Limb (tissue), 2 donors: ENCODE data around the gene MED22.

ENCODE experiments used
- DNase-seq, 2 donors: peaks; one replicate each; pipeline ENCODE4 v3.0.0-alpha.2; 2016; ENCODE audit errors: extremely low spot score in 2 of 2

MED22 gene

GRCh38 chr9:133375724-133376654, 28.1 kb upstream of the MED22 start, which contains the start of the genes STKLD1 and SURF4:
TSS of gene STKLD1 (plus strand) at chr9:133376366. CDS start at chr9:133376474, 108 bp downstream.
TSS of gene SURF4 (minus strand) at chr9:133376060. CDS start at chr9:133375969, 91 bp downstream.
- peak; percentile 97 to 98 for DNase-seq

DNA sequence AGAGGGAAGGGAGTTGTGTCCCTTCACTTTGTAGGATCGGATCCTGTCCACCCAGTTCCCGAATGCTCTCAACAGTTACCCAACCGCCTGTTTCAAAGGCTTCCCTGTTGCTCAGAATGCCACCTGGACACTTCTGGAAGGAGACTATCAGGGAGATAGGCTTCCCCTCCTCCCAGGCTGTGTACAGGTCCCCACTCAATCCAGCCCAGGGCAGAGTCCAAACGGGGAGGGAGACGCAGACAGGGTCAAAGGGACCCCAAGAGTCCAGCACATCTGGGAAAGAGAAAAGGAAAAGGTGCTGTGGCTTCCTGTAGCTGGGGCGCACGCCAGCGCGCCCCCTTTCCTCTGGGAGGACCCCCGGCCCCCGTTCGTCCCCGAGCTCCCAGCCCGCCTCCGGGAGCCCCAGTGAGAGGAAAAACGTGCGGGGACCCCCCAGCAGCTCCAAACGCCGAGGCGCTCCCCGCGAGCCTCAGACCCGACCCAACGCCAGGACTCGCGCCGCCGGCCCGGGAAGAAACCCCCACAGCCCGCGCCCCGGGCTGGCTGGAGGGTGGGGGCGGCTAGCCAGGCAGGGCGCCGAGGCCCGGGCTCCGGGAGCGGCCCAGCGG, 27.3 kb upstream of the MED22 start:
- peak in 1 of 2 donors; percentile 7 for DNase-seq

- no peak for DNase-seq
Observed at GRCh38 chr9:133374612-133375115, 26.7 kb upstream of the MED22 start.

- no peak for DNase-seq
Observed at GRCh38 chr9:133372144-133372543, 24.2 kb upstream of the MED22 start.

DNA sequence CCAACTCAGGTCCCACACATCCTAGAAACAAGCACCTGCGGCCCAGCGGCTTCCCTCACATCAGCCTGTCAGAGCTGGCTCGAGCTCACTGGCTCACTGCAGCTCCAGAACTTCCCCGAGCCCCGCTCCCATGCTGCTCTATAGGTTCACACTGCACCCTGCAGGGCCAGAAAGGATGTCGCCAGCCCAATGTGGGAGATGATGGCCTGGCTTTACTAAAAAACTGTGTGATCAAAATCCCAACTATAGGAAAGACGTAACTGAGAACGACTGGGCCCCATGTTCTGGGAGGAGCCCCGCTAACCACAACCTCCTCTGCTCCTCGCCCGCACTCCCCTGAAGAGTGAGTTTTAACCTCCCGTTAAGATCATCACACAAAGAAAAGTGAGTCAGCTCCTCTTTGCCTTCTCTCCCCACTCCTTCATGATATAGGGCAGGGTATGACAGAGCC, 23.4 kb upstream of the MED22 start:
- no peak for DNase-seq

- DNase-seq = no peak
Observed at GRCh38 chr9:133370685-133371084, 22.8 kb upstream of the MED22 start.

GRCh38 chr9:133369933-133370332, 22.0 kb upstream of the MED22 start:
- DNase-seq = no peak

GRCh38 chr9:133369422-133369821, 21.5 kb upstream of the MED22 start:
- DNase-seq = no peak

- DNase-seq = no peak
Observed at GRCh38 chr9:133368249-133368881, 20.4 kb upstream of the MED22 start.

DNA sequence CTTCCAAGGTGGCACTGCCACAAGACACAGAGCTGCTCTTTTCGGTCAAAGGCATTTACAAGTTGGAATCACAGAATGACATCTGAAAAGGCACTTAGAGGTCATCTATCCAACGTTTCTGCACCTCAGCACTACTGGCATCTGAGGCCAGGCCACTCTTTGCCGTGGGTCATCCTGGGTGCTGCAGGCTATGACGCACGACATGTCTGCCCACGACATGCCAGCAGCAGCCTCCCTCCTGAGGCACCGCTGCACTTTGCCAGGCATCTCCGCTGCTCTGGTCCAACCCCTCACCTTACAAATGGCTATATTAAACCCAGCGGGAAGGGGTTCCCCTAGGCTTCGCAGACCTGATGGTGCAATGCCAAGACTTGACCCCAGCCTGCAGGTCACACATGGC, 19.8 kb upstream of the MED22 start:
- DNase-seq = no peak

- DNase-seq = no peak
Observed at GRCh38 chr9:133367221-133367620, 19.3 kb upstream of the MED22 start.

DNA sequence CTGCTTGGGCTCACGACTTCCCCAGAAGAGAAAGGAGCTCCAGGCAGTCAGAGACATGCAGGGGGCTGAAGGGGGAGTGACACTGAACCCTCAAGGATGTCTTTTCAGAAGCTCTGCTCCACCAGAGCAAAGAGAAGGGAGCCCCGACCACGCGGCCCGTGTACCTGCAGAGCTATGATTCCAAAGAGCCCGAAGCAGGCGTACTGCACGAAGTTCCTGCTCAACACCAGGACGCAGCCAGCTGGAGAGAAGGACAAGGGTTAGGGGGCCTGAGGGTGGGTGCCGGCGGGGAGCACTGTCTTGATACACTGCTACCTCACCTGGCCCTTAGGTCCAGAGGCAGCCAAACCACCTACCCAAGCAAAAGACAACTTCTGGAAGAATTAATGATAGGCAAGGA, 18.5 kb upstream of the MED22 start:
- no peak for DNase-seq

DNA sequence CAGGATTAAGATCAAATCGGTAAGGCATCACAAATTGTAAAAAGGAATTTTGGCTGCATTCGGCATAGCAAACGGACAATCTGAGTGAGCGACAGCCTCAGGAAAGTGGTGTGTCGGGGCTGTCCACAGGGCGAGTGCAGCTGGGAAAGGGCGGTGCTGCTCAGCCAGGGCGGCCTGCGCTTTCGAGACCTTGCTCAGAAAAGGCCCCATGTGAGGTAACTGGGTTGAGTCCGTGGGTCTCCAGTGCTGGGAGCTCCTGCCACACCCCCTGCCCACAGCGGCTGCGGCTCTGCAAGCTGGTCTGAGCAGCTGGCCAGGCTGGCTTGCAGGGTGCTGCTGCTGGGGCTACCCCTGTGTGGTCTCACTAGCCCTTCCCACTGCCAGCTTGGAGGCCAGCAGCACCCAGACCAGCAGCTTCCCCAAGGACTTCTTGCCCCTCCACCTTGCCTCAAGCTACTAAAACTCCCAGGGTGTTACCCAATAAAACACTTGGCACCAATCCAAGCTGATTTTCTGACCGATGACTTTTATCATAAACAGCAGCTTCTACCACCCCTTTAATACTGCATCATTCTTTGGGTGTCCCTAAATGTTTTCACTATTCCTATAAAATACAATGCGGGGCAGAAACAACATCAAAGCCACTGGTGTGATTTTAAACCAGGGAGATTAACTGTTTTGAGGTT, 14.6 kb upstream of the MED22 start:
- no peak for DNase-seq

- DNase-seq = no peak
Observed at GRCh38 chr9:133361507-133362092, 13.7 kb upstream of the MED22 start.

- DNase-seq = no peak
Observed at GRCh38 chr9:133360400-133361393, 12.8 kb upstream of the MED22 start.

DNA sequence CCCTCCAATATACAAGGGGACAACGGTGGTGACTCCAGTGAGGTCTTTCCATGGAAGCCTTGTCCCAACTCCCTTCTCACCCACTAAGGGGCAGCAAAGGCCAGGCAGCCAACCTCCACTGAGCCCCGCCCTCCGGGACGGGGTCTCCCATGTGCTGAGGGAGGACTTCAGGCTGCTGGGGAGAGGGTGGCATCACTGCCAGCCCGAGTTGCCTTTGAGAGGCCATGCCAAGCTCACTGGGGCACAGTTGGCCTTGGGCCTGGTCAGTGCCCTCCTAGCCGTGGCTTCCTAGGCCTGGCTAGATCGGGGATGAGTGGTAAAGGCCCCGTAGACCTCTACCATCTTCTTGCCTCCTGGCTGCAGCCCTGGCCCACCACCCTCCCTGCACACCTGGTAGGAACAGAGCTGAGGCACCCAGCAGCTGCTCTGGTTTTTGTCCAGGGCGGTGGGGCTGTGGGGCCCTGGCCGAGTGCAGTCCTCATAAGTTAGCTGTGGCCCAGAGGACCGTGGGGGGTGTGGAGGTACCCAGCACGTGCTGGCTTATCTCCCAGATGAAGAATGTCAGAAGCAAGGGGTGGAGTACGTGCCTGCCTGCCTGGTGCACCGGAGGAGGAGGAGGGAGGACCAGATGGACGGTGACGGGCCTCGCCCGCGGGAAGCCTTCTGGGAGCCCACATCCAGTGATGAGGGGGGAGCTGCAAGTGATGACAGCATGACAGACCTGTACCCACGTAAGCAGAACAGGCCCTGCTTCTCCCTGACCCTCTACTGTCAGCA, 11.7 kb upstream of the MED22 start:
- DNase-seq = no peak

DNA sequence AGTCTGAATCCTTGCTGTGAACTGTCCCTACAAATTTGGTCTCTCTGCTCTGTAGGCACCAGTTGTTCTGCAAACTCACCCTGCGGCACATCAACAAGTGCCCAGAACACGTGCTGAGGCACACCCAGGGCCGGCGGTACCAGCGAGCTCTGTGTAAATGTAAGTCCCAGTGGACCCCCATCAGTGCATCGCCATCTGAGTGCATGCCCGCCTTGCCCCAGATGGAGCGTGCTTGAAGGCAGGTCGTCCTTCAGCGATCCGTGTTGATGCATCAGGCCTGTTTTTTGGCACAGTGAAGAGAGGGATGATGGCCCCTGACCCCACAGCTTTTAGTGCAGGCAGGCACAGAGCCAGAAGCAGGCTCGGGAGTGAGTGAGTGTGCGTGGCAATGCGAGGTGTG, 9.7 kb upstream of the MED22 start:
- DNase-seq = no peak

- peak; percentile 83 to 91 for DNase-seq
Observed at GRCh38 chr9:133356391-133357091, 8.6 kb upstream of the MED22 start, which contains the start of the genes SURF1 and SURF2. TSS of gene SURF1 (minus strand) at chr9:133356487. CDS start at chr9:133356453, 34 bp downstream. TSS of gene SURF2 (plus strand) at chr9:133356550. CDS start at chr9:133356593, 43 bp downstream.
